BLaER1 treated with 17β-estradiol and CSF1 and Interleukin-3, amounts not matched to agents 10 nM and 100 nM (cell line): ENCODE results near the gene KRTAP10-2.

ENCODE experiments used
- H3K27ac ChIP-seq, 11 experiments: shearing (Covaris generic); formaldehyde crosslinking; 2 replicates each; pipeline ENCODE4 v1.8.1; 2022
- H3K27me3 ChIP-seq, 11 experiments: shearing (Covaris generic); formaldehyde crosslinking; 2 replicates each; pipeline ENCODE4 v1.8.1; 2022
- H3K36me3 ChIP-seq, 11 experiments: shearing (Covaris generic); formaldehyde crosslinking; 2 replicates each; pipeline ENCODE4 v1.8.1; 2022
- H3K4me1 ChIP-seq, 10 experiments: shearing (Covaris generic); formaldehyde crosslinking; 2 replicates each; pipeline ENCODE4 v1.8.1; 2022
- H3K4me2 ChIP-seq, 11 experiments: shearing (Covaris generic); formaldehyde crosslinking; 2 replicates each; pipeline ENCODE4 v1.8.1; 2022
- H3K4me3 ChIP-seq, 10 experiments: shearing (Covaris generic); formaldehyde crosslinking; 2 replicates each; pipeline ENCODE4 v1.8.1; 2022
- H3K9ac ChIP-seq, 11 experiments: shearing (Covaris generic); formaldehyde crosslinking; 2 replicates each; pipeline ENCODE4 v1.8.1; 2022
- H3K9me3 ChIP-seq, 11 experiments: shearing (Covaris generic); formaldehyde crosslinking; replicated peaks in 1 of 11; 2 replicates each; pipeline ENCODE4 v1.8.1; 2022
- H4K20me1 ChIP-seq, 11 experiments: shearing (Covaris generic); formaldehyde crosslinking; 2 replicates each; pipeline ENCODE4 v1.8.1; 2022
- Cebpa-rat ChIP-seq, 11 experiments: shearing (Covaris generic); IDR thresholded peaks; 2 replicates each; pipeline ENCODE4 v1.8.1; 2022

KRTAP10-2 gene

DNA sequence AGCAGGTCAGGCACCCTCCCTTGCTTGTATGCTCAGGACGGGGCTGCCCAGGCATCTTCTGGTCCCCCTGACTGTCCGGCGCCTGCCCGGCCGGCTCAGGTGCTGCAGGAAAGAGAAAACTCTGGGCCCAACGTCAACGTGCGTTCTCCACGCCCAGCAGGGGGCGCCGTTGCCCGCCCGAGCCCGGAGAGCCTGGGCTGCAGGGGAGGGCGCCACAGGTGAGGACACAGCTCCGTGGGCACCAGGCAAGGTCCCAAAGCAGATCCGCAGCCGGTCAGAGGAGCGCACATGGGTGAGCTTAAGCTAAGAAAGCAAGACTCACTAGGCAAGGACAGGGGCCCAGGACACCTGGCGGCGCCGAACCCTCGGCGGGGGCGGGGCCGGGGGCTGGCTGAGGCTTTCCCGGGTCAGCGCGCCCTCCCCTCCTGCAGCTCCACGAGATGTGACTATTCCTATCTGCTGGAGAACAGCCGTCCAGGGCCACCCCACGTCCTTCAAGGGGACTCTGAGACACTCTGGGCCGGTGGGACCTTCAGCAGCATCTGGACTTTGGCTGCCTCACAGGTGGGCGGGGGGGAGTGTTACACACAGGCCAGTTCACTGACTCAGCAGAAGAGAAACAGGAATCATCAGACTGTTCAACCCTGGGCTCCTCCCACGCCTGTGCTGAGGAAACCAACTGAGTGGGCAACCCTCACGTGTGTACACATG, 40.6 kb downstream of the KRTAP10-2 start:
- TF ChIP-seq Cebpa-rat (IDR thresholded peaks at IDR 0.05): no peak

DNA sequence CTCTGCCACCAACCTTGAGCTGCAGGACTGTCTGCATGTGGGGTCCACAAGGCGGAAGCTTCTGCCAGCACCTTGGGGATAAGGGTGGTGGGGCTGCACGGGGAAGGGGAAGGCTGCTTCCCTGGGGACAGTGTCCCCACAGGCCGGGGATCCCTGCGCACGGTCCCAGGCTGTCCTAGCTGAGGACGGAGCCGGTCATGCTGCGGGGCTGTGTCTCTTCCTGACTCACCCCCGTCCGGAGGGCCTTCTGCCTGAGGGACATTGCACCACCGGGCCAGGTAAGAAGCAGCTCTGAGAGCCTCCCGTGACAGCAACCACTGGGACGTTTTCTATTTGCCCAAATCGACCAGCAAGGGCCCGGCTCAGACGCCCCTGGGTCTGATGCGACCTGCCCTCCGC, 41.2 kb downstream of the KRTAP10-2 start:
- Histone ChIP-seq H3K27me3 (no peaks in the 10 kb centered on the region), H3K9ac (peak overlapping the region in 1 of 11 experiments; percentile 18; a peak in 1 of 22 replicates), H3K4me1 (peaks cover 23 to 50% (median 41%) of the 10 kb centered on the region in 10 experiments), H3K27ac (no peak overlapping the region), H3K4me3 (no peak overlapping the region), H3K9me3 (no peaks in the 10 kb centered on the region), H4K20me1 (peaks cover 0 to 27% (median 0%) of the 10 kb centered on the region in 11 experiments; a peak in 2 of 22 replicates), H3K4me2 (peak overlapping the region; percentile 13 to 84 (median 54); a peak in 19 of 22 replicates), H3K36me3 (peaks cover 0 to 28% (median 6%) of the 10 kb centered on the region in 11 experiments; a peak in 9 of 22 replicates)
- no peak for TF ChIP-seq Cebpa-rat (IDR thresholded peaks at IDR 0.05)

More for the DNA sequence above, 40.6 kb downstream of the KRTAP10-2 start:
- Histone ChIP-seq H3K36me3 (peaks cover 0 to 28% (median 6%) of the 10 kb centered on the region in 11 experiments; a peak in 9 of 22 replicates), H3K9ac (peak overlapping the region in 1 of 11 experiments; percentile 18; a peak in 1 of 22 replicates), H3K27me3 (no peaks in the 10 kb centered on the region), H3K4me3 (no peak overlapping the region), H3K4me1 (peaks cover 22 to 54% (median 45%) of the 10 kb centered on the region in 10 experiments), H3K27ac (no peak overlapping the region), H3K4me2 (peak overlapping the region; percentile 13 to 84 (median 54); a peak in 20 of 22 replicates), H4K20me1 (peaks cover 0 to 27% (median 0%) of the 10 kb centered on the region in 11 experiments; a peak in 2 of 22 replicates), H3K9me3 (no peaks in the 10 kb centered on the region)

DNA sequence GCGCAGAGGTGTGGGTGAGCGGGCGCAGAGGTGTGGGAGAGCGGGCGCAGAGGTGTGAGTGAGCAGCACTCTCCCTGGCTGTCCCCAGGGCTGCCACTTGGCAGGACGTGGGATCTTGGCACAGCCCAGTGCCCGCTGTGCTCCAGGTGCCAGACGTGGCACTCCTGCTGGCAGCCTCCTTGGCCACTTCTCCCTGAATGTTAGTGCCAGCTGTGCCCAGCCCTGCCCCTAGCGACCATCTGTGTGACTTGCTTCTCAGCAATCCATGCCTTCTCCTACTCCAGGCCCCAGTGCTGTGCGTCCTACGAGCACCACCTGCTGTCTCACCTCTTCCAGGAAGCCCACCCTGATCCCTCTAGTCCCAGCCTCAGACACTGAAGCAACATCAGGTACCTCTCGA, 41.8 kb downstream of the KRTAP10-2 start:
- H3K36me3 ChIP-seq: peaks cover 0 to 28% (median 6%) of the 10 kb centered on the region in 11 experiments; a peak in 9 of 22 replicates
- H3K27me3 ChIP-seq: no peaks in the 10 kb centered on the region
- H3K4me1 ChIP-seq: peaks cover 29 to 50% (median 41%) of the 10 kb centered on the region in 10 experiments
- H3K9ac ChIP-seq: no peak overlapping the region
- no peak overlapping the region for H3K4me3 ChIP-seq
- peaks cover 0 to 27% (median 0%) of the 10 kb centered on the region in 11 experiments; a peak in 2 of 22 replicates for H4K20me1 ChIP-seq
- no peak for TF ChIP-seq Cebpa-rat (IDR thresholded peaks at IDR 0.05)
- peak overlapping the region in 2 of 11 experiments; percentile 32 to 45; a peak in 1 of 22 replicates for H3K4me2 ChIP-seq
- H3K9me3 ChIP-seq: no peaks in the 10 kb centered on the region
- H3K27ac ChIP-seq: no peak overlapping the region

DNA sequence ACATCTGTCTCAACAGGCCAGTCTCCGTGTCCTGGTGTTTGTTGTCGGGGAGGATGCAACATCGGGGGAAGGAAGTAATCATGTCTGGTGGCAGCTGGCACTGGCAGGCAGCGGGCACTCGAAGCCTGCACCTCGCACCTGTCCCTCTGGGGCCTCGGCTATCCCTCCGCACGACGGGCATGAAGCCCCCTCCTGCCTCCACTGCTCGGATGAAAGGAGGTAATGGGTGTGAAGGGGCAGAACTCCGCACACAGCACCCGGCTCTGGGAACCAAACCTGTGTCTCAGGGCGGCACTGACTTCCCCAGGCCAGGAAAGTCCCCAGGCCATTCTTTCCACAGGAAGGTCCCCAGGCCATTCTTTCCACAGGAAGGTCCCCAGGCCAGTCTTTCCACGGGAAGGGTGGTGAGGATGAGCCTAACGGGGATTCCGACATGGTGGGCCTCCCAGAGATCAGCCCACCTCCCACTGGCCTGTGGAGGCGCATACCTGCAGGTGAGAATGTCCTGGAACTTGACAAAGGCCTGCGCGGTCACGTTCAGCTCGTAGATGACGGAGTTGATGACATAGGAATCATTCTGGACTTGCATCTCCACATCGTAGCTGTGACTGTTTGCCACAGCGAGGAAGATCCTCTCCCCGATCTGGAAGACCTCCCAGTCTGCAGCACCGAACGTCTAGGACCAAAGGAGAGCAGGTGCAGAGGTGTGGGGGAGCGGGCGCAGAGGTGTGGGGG, 42.4 kb downstream of the KRTAP10-2 start:
- Histone ChIP-seq H3K4me3 (no peak overlapping the region), H4K20me1 (peaks cover 0 to 22% (median 0%) of the 10 kb centered on the region in 11 experiments; a peak in 2 of 22 replicates), H3K9me3 (no peaks in the 10 kb centered on the region), H3K27me3 (no peaks in the 10 kb centered on the region), H3K27ac (no peak overlapping the region), H3K9ac (no peak overlapping the region), H3K4me1 (peaks cover 35 to 51% (median 44%) of the 10 kb centered on the region in 10 experiments), H3K36me3 (peaks cover 0 to 28% (median 6%) of the 10 kb centered on the region in 11 experiments; a peak in 9 of 22 replicates), H3K4me2 (no peak overlapping the region)
- TF ChIP-seq Cebpa-rat (IDR thresholded peaks at IDR 0.05): no peak

DNA sequence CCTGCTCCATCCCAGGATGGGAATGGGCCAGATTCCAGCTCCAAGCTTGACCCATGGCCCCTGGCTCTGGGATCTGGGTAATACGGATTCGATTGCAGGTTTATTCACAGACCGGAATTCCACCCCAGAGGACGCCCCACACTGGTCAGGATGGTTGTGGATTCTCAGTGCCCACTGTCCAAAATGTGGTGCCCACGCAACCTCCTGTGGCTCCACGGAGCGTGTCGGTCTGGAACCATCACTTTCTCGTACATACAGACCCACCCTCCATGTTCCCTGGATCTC, 42.9 kb downstream of the KRTAP10-2 start:
- Histone ChIP-seq H3K27me3 (no peaks in the 10 kb centered on the region), H3K9me3 (no peaks in the 10 kb centered on the region), H3K9ac (no peak overlapping the region), H3K4me2 (no peak overlapping the region), H3K4me1 (peaks cover 40 to 55% (median 49%) of the 10 kb centered on the region in 10 experiments), H3K4me3 (no peak overlapping the region), H4K20me1 (peaks cover 0 to 21% (median 0%) of the 10 kb centered on the region in 11 experiments; a peak in 2 of 22 replicates), H3K27ac (no peak overlapping the region), H3K36me3 (peaks cover 0 to 28% (median 6%) of the 10 kb centered on the region in 11 experiments; a peak in 9 of 22 replicates)
- TF ChIP-seq Cebpa-rat (IDR thresholded peaks at IDR 0.05): no peak

DNA sequence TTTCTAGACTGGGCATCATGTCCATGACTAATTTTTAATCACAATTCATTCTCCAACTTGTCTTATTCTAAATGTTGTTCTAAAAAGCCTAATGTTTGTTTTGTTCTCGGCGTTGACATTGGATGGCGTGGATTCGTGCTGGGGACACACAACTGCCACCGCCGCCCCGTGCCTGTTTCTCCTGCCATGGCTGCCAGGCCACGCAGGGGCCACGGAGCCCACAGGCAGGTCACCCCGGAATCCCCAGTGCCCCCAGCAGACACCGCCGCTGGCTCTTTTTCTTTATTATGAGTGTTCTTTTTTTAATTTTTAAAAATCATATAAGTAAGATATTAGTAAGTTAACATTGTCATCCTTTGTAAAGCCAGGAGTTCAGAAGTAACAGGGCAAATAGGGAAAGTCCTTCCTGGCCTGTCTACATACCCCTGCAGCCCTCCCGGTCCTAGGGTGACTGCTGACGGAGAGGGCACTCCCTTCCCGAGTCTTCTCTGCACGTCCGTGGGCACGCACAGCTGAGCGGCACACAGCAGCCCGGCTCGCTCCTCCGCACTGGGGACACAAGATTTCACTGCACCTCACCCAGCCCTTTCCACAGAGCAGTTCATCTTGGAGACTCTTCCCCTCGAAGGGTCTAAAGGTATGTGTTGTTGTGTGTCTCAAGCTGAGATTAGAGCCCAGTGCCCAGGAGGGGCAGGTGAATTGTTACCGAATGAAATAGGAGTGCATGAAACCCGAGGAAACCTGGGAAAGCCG, 43.5 kb downstream of the KRTAP10-2 start:
- no peak overlapping the region for H3K27ac ChIP-seq
- H3K36me3 ChIP-seq: peaks cover 0 to 28% (median 6%) of the 10 kb centered on the region in 11 experiments; a peak in 9 of 22 replicates
- no peak for TF ChIP-seq Cebpa-rat (IDR thresholded peaks at IDR 0.05)
- no peak overlapping the region for H3K4me3 ChIP-seq
- H3K4me1 ChIP-seq: peaks cover 40 to 60% (median 53%) of the 10 kb centered on the region in 10 experiments
- H3K9me3 ChIP-seq: no peaks in the 10 kb centered on the region
- peak overlapping the region in 1 of 11 experiments; percentile 42; a peak in 2 of 22 replicates for H3K9ac ChIP-seq
- H3K4me2 ChIP-seq: peak overlapping the region in 8 of 11 experiments; percentile 31 to 67 (median 48); a peak in 11 of 22 replicates
- H3K27me3 ChIP-seq: no peaks in the 10 kb centered on the region
- peaks cover 0 to 21% (median 0%) of the 10 kb centered on the region in 11 experiments; a peak in 2 of 22 replicates for H4K20me1 ChIP-seq

DNA sequence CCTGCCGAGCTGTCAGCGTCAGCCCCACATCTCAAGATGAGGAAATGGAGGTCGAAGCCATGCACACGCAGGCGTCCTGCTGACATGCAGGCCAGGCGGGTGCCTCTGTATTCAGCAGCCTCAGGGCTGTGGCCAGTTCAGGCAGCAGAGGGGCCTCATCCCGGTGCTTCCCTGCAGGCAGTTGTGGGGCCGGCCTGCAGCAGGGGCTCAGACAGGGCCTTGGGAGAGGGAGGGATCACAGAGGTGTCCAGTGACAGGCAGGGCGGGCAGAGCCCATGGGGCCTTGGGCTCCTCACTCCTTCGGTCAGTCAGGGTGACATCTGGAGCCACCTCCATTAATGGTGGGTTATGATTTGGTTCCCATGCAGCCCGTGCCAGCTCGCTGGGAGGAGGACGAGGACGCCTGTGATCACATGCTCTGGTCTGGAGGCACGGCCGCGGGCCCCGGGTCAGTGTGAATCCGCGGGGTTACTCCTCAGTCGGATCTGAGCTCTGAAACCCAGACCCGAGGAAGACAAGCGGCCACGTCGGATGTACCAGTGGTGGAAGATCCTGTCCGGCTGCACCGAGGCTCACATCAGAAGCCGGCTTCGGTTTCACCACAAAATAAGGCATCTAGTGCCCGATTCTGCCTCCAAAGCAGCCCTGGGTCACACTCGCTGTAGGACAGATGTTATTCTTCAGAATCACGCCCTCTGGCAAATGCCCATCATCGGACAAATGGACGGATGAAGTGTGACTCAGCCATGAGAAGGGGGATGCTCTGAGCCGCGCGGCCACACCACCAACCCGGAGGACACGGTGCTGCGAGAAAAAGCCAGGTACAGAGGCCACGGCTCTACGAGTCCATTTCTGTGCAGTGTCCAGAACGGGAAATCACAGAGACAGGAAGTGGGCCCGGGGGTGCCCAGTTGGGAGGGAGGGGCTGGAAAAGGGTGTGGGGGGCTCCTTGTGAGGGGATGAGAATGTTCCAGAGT, 44.7 kb downstream of the KRTAP10-2 start:
- H3K27ac ChIP-seq: no peak overlapping the region
- H3K4me3 ChIP-seq: no peak overlapping the region
- peaks cover 0 to 28% (median 6%) of the 10 kb centered on the region in 11 experiments; a peak in 9 of 22 replicates for H3K36me3 ChIP-seq
- no peak for TF ChIP-seq Cebpa-rat (IDR thresholded peaks at IDR 0.05)
- H3K27me3 ChIP-seq: no peaks in the 10 kb centered on the region
- H3K9me3 ChIP-seq: no peaks in the 10 kb centered on the region
- peak overlapping the region; percentile 24 to 67 (median 42); a peak in 20 of 22 replicates for H3K4me2 ChIP-seq
- H3K9ac ChIP-seq: peak overlapping the region in 7 of 11 experiments; percentile 11 to 42 (median 32); a peak in 6 of 22 replicates
- peaks cover 0 to 18% (median 0%) of the 10 kb centered on the region in 11 experiments; a peak in 2 of 22 replicates for H4K20me1 ChIP-seq
- H3K4me1 ChIP-seq: peaks cover 40 to 72% (median 58%) of the 10 kb centered on the region in 10 experiments
